Activated naive CD4-positive, alpha-beta T cell (primary cell): ENCODE data around the gene TTC21A.

Source experiments
- DNase-seq, 4 experiments: peaks; one replicate each; lab custom pipeline; 2025; lab: John Stamatoyannopoulos, UW

Gene TTC21A

GRCh38 chr3:39180546-39181346 is 73.3 kb downstream of the TTC21A start:
- DNase-seq: peak; percentile 28 to 85 (median 62)

GRCh38 chr3:39181408-39182335 is 74.2 kb downstream of the TTC21A start:
- no peak for DNase-seq

GRCh38 chr3:39183211-39184080 is 76.0 kb downstream of the TTC21A start:
- DNase-seq: no peak

- no peak for DNase-seq
These were observed 76.8 kb downstream of the TTC21A start for GRCh38 chr3:39184081-39184967.

- DNase-seq: no peak
These were observed 77.4 kb downstream of the TTC21A start for GRCh38 chr3:39184968-39185285.

GRCh38 chr3:39185326-39185958 is 78.0 kb downstream of the TTC21A start:
- DNase-seq: no peak

GRCh38 chr3:39185959-39186691 is 78.6 kb downstream of the TTC21A start:
- no peak for DNase-seq

GRCh38 chr3:39186692-39187151 is 79.2 kb downstream of the TTC21A start:
- DNase-seq: no peak

- DNase-seq: no peak
These were observed 80.1 kb downstream of the TTC21A start for GRCh38 chr3:39187372-39188155.
